HepG2 (cell line): ENCODE measurements around the gene RABEP1. TPM values are rescaled to one million over a fixed set of nuclear protein-coding genes. Genes with fewer than 3 reads are reported as not detected.
A peak's percentile ranks its signal among the peaks of the same experiment; 100 is the strongest.

Source experiments
- DPF2 ChIP-seq: sonication (generic); formaldehyde crosslinking; IDR thresholded peaks from 2 replicates; pipeline ENCODE4 v1.4.0; 2020; ENCODE audit warnings: mild to moderate bottlenecking, low read depth, missing genetic modification reagents, borderline replicate concordance
- HES4 ChIP-seq: sonication (generic); formaldehyde crosslinking; IDR thresholded peaks from 2 replicates; pipeline ENCODE4 v1.9.0; 2021; ENCODE audit warnings: mild to moderate bottlenecking, missing genetic modification reagents, borderline replicate concordance
- HINFP ChIP-seq: sonication (generic); formaldehyde crosslinking; IDR thresholded peaks from 2 replicates; pipeline ENCODE4 v1.4.0; 2020; ENCODE audit warnings: low read depth, mild to moderate bottlenecking, missing genetic modification reagents
- HNF4A ChIP-seq: sonication (generic); formaldehyde crosslinking; IDR thresholded peaks from 2 replicates; pipeline ENCODE4 v1.4.0; 2020; ENCODE audit warnings: missing genetic modification reagents
- HOXA5 ChIP-seq: sonication (generic); formaldehyde crosslinking; IDR thresholded peaks from 2 replicates; pipeline ENCODE4 v1.4.0; 2020; ENCODE audit warnings: missing genetic modification reagents
- MLX ChIP-seq: IDR thresholded peaks from 2 replicates; pipeline ENCODE4 v1.6.1; 2016
- NCOA2 ChIP-seq: sonication (generic); formaldehyde crosslinking; IDR thresholded peaks from 2 replicates; pipeline ENCODE4 v1.8.0; 2022; ENCODE audit warnings: inconsistent platforms
- PCBP1 ChIP-seq: fragments of 200-400 bp; formaldehyde crosslinking; IDR thresholded peaks from 2 replicates; pipeline ENCODE4 v1.6.1; 2017; ENCODE audit warnings: mild to moderate bottlenecking, low read depth, low read length, borderline replicate concordance
- PHF8 ChIP-seq: sonication (generic); formaldehyde crosslinking; IDR thresholded peaks from 2 replicates; pipeline ENCODE4 v1.5.0; 2020; ENCODE audit warnings: missing genetic modification reagents
- SETDB1 ChIP-seq: sonication (generic); formaldehyde crosslinking; IDR thresholded peaks from 2 replicates; pipeline ENCODE4 v1.5.1; 2020; ENCODE audit warnings: missing genetic modification reagents, mild to moderate bottlenecking, borderline replicate concordance
- SNAPC4 ChIP-seq: sonication (generic); formaldehyde crosslinking; IDR thresholded peaks from 2 replicates; pipeline ENCODE4 v1.4.0; 2020; ENCODE audit warnings: mild to moderate bottlenecking, missing genetic modification reagents
- SOX13 ChIP-seq, 3 experiments: fragments of 450-650 bp in 1 of 3; sonication (generic) in 1 of 3; formaldehyde crosslinking in 1 of 3; IDR thresholded peaks in 2 of 3; conservative IDR thresholded peaks in 1 of 3; 2 replicates each; pipeline versions ENCODE4 v1.5.0 to v1.6.1; 2016 to 2020; ENCODE audit warnings: antibody characterized with exemption in 1 of 3, mild to moderate bottlenecking in 1 of 3, missing compliant biosample characterization in 1 of 3, missing genetic modification reagents in 1 of 3, moderate library complexity in 1 of 3
- SP2 ChIP-seq: sonication (generic); formaldehyde crosslinking; IDR thresholded peaks from 2 replicates; pipeline ENCODE4 v1.5.1; 2020; ENCODE audit warnings: mild to moderate bottlenecking, missing genetic modification reagents
- ZNF530 ChIP-seq: sonication (generic); formaldehyde crosslinking; IDR thresholded peaks from 2 replicates; pipeline ENCODE4 v1.5.0; 2020; ENCODE audit warnings: low read depth, mild to moderate bottlenecking, missing genetic modification reagents
- ZNF607 ChIP-seq: sonication (generic); formaldehyde crosslinking; IDR thresholded peaks from 2 replicates; pipeline ENCODE4 v1.5.1; 2020; ENCODE audit warnings: missing genetic modification reagents, mild to moderate bottlenecking, borderline replicate concordance
- ZNF703 ChIP-seq: sonication (generic); formaldehyde crosslinking; IDR thresholded peaks from 2 replicates; pipeline ENCODE4 v1.5.1; 2020; ENCODE audit warnings: missing genetic modification reagents, mild to moderate bottlenecking, moderate library complexity, borderline replicate concordance
- ZNF790 ChIP-seq: sonication (generic); formaldehyde crosslinking; IDR thresholded peaks from 2 replicates; pipeline ENCODE4 v1.8.0; 2022; ENCODE audit warnings: missing genetic modification reagents, mild to moderate bottlenecking, borderline replicate concordance
- ZNF83 ChIP-seq: sonication (generic); formaldehyde crosslinking; IDR thresholded peaks from 2 replicates; pipeline ENCODE4 v1.4.0; 2020; ENCODE audit warnings: missing genetic modification reagents, mild to moderate bottlenecking, borderline replicate concordance
- polyA plus RNA-seq, 8 experiments: library from polyadenylated mRNA; depleted of rRNA in 3 of 8; stranded (reverse) in 7 of 8; unstranded in 1 of 8; fragments of >200 nt; fragmentation: Illumina TruSeq in 4 of 8; extraction: Trizol in 4 of 8; gene quantifications; 2 replicates each; pipeline versions ENCODE4 v1.2.1 to v1.2.3, GENCODE V29; 2011 to 2016; ENCODE audit warnings: low read depth in 4 of 8, missing spikeins in 1 of 8, mixed read lengths in 1 of 8; ENCODE audit not compliant: insufficient read depth in 1 of 8
- total RNA-seq, 5 experiments: library from RNA; depleted of rRNA; stranded (reverse); fragments of >200 nt; fragmentation: Illumina TruSeq; extraction: Trizol; gene quantifications; 2 replicates each; pipeline ENCODE4 v1.2.3, GENCODE V29; 2016; ENCODE audit warnings: low read depth in 1 of 5

Gene RABEP1
- total and polyA plus RNA-seq, 2 of the 13 experiments (the other 11 are each of a cell fraction or from before 2014, with no cell fraction given) = 13.7 to 41.5 TPM

- TF ChIP-seq HINFP (peak; percentile 22; the same call in 1 of the 2 replicates), PCBP1 (0 out of 2 replicates have a peak, but pooled peaks have one; percentile 57), SETDB1 (CRISPR knock-in tag) (no peak), MLX (CRISPR knock-in tag) (0 out of 2 replicates have a peak, but pooled peaks have one; percentile 11), SNAPC4 (CRISPR knock-in tag) (peak; percentile 85), NCOA2 (CRISPR knock-in tag) (no peak), HES4 (CRISPR knock-in tag) (peak; percentile 80; the same call in 1 of the 2 replicates), PHF8 (CRISPR knock-in tag) (peak; percentile 82), HNF4A (CRISPR knock-in tag) (0 out of 2 replicates have a peak, but pooled peaks have one; percentile 2), ZNF703 (CRISPR knock-in tag) (peak; percentile 75; the same call in 1 of the 2 replicates), ZNF607 (peak; percentile 77), SP2 (CRISPR knock-in tag) (peak; percentile 73; the same call in 1 of the 2 replicates), DPF2 (no peak), ZNF530 (CRISPR knock-in tag) (0 out of 2 replicates have a peak, but pooled peaks have one; percentile 82), ZNF790 (no peak), HOXA5 (CRISPR knock-in tag) (no peak), SOX13 (IDR thresholded peaks at IDR 0.05) (no peak), SOX13 (CRISPR knock-in tag; conservative IDR thresholded peaks at IDR 0.05 in 1 of 2, IDR thresholded peaks at IDR 0.05 in 1 of 2) (no peak), ZNF83 (CRISPR knock-in tag) (0 out of 2 replicates have a peak, but pooled peaks have one; percentile 71)
Measured at GRCh38 chr17:5419959-5420653, 138.0 kb downstream of the RABEP1 start, which contains the start of gene RPAIN (continued).
